ENCODE measurements around the gene ANKEF1. TPM values are rescaled to one million over a fixed set of nuclear protein-coding genes. Genes with fewer than 3 reads are reported as not detected.

Gene ANKEF1
- polyA plus RNA-seq, 1 donor (not counting 4 experiments of a cell fraction or from before 2014, with no cell fraction given) = 12.4 TPM

DNA sequence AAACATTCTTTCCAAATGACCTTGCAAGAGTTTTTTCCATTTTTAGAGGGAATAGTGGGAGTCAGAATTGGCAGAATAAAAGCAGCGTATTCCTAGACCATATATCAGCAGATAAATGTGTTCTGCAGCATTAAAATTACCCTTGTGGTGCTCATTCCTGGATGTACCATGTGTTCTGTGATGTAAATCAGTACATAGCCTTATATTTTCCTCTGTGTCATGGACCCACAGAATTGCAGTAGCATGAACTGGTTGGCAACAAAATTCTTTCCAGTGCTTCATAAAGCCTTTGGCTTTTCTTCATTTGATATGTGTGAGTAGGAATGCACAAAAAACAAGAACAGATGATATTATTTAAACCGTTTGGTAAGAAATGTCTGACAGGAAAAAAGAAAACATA, 32.5 kb downstream of the ANKEF1 start:
- FAIRE-seq (no peak), DNase-seq (ENCODE audit: low read depth, low spot score) (no peak)
- TF ChIP-seq, protein P1, sequence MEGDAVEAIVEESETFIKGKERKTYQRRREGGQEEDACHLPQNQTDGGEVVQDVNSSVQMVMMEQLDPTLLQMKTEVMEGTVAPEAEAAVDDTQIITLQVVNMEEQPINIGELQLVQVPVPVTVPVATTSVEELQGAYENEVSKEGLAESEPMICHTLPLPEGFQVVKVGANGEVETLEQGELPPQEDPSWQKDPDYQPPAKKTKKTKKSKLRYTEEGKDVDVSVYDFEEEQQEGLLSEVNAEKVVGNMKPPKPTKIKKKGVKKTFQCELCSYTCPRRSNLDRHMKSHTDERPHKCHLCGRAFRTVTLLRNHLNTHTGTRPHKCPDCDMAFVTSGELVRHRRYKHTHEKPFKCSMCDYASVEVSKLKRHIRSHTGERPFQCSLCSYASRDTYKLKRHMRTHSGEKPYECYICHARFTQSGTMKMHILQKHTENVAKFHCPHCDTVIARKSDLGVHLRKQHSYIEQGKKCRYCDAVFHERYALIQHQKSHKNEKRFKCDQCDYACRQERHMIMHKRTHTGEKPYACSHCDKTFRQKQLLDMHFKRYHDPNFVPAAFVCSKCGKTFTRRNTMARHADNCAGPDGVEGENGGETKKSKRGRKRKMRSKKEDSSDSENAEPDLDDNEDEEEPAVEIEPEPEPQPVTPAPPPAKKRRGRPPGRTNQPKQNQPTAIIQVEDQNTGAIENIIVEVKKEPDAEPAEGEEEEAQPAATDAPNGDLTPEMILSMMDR (optimal IDR thresholded peaks at IDR 0.05 in 1 of 3, IDR thresholded peaks at IDR 0.05 in 1 of 3, conservative IDR thresholded peaks at IDR 0.05 in 1 of 3; ENCODE audit: extremely low read depth in 1 of 3, insufficient read depth in 2 of 3, low read length in 3 of 3) = no peak
- no peak for TF ChIP-seq EZH2 (IDR thresholded peaks at IDR 0.05; ENCODE audit: low read length)
- no peaks in the 10 kb centered on the region for H3K36me3 ChIP-seq (ENCODE audit: control insufficient read depth in 2 of 2, extremely low read depth in 1 of 2, insufficient read depth in 2 of 2, low read length in 2 of 2)
- no peaks in the 10 kb centered on the region for H3K9me3 ChIP-seq (ENCODE audit: control insufficient read depth, low read depth, low read length)
- H4K20me1 ChIP-seq (ENCODE audit: control insufficient read depth, extremely low read depth, insufficient read depth, low read length) = no peaks in the 10 kb centered on the region
- dilution Hi-C loops (cut with MboI; ENCODE audit: extremely low pct_ligation_motif_present, low sequenced_read_pairs) = no loop called here
- H3K27me3 ChIP-seq (ENCODE audit: control insufficient read depth, extremely low read depth, insufficient read depth, low read length) = no peaks in the 10 kb centered on the region
- no peak overlapping the region for H2AFZ ChIP-seq (ENCODE audit: control insufficient read depth, low read length)
- H3K4me3 ChIP-seq (ENCODE audit: control insufficient read depth in 2 of 3, extremely low read depth in 1 of 3, insufficient read depth in 2 of 3, low read depth in 1 of 3, low read length in 3 of 3) = no peak overlapping the region
- H3K4me2 ChIP-seq (ENCODE audit: control insufficient read depth, extremely low read depth, insufficient read depth, low read depth, low read length) = no peak overlapping the region
- no peaks in the 10 kb centered on the region for H3K9me1 ChIP-seq (ENCODE audit: control insufficient read depth, extremely low read depth, insufficient read depth, low read length)
- H3K27ac ChIP-seq (ENCODE audit: control insufficient read depth, insufficient read depth, low read length) = no peak overlapping the region
- no peak overlapping the region for H3K9ac ChIP-seq (ENCODE audit: control insufficient read depth, extremely low read depth, insufficient read depth, low read length)
- H3K4me1 ChIP-seq (ENCODE audit: control insufficient read depth, extremely low read depth, insufficient read depth, low read length) = peaks cover 5% of the 10 kb centered on the region
- no peaks in the 10 kb centered on the region for H3K79me2 ChIP-seq (ENCODE audit: control insufficient read depth, insufficient read depth, low read length)

DNA sequence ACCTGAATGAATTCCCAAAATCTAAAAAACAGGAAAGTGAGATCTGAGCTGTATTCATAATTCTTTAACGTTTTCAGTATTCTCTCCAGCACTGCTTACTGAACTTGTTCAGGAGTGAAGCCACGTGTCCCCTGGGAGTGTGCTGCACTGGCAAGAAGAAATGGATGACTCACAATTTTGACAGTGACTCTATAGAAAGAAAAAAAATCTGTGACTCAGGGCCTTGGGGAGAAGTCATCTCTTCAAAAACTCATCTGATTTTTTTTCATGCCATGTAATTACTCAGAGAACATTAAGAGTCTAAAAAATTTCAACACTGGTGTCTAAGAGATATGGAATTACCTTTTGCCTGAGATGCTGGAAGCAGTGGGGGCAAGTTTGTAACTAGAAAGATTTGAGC, 39.7 kb downstream of the ANKEF1 start:
- peak overlapping the region; percentile 73 for H2AFZ ChIP-seq (ENCODE audit: control insufficient read depth, low read length)

More for the DNA sequence above, 39.7 kb downstream of the ANKEF1 start:
- Histone ChIP-seq H3K9ac (ENCODE audit: control insufficient read depth, extremely low read depth, insufficient read depth, low read length) (peak overlapping the region; percentile 62), H3K4me1 (ENCODE audit: control insufficient read depth, extremely low read depth, insufficient read depth, low read length) (peaks cover 52% of the 10 kb centered on the region), H3K9me1 (ENCODE audit: control insufficient read depth, extremely low read depth, insufficient read depth, low read length) (no peaks in the 10 kb centered on the region), H3K27ac (ENCODE audit: control insufficient read depth, insufficient read depth, low read length) (peak overlapping the region; percentile 75), H3K4me3 (ENCODE audit: control insufficient read depth in 2 of 3, extremely low read depth in 1 of 3, insufficient read depth in 2 of 3, low read depth in 1 of 3, low read length in 3 of 3) (peak overlapping the region in 2 of 3 experiments; percentile 16 to 33), H4K20me1 (ENCODE audit: control insufficient read depth, extremely low read depth, insufficient read depth, low read length) (no peaks in the 10 kb centered on the region), H3K36me3 (ENCODE audit: control insufficient read depth in 2 of 2, extremely low read depth in 1 of 2, insufficient read depth in 2 of 2, low read length in 2 of 2) (no peaks in the 10 kb centered on the region), H3K9me3 (ENCODE audit: control insufficient read depth, low read depth, low read length) (no peaks in the 10 kb centered on the region), H3K27me3 (ENCODE audit: control insufficient read depth, extremely low read depth, insufficient read depth, low read length) (no peaks in the 10 kb centered on the region), H3K4me2 (ENCODE audit: control insufficient read depth, extremely low read depth, insufficient read depth, low read depth, low read length) (peak overlapping the region; percentile 84), H3K79me2 (ENCODE audit: control insufficient read depth, insufficient read depth, low read length) (no peaks in the 10 kb centered on the region)
- dilution Hi-C loops (cut with MboI; ENCODE audit: extremely low pct_ligation_motif_present, low sequenced_read_pairs) = no loop called here
- DNase-seq (ENCODE audit: low read depth, low spot score) (peak; percentile 90), FAIRE-seq (peak; percentile 91)
- TF ChIP-seq, protein P1 (optimal IDR thresholded peaks at IDR 0.05 in 1 of 3, IDR thresholded peaks at IDR 0.05 in 1 of 3, conservative IDR thresholded peaks at IDR 0.05 in 1 of 3; ENCODE audit: extremely low read depth in 1 of 3, insufficient read depth in 2 of 3, low read length in 3 of 3) = no peak
- TF ChIP-seq EZH2 (IDR thresholded peaks at IDR 0.05; ENCODE audit: low read length) = no peak

All from keratinocyte (primary cell).